Type B pancreatic cell (in vitro differentiated cells): ENCODE data around the gene PIP4K2A. TPM values are rescaled to one million over a fixed set of nuclear protein-coding genes. Genes with fewer than 3 reads are reported as not detected.

ENCODE experiments used
- DNase-seq: peaks from one replicate; pipeline ENCODE4 v3.0.0; 2021; ENCODE audit warnings: mixed read lengths; ENCODE audit not compliant: unreplicated experiment; ENCODE audit errors: extremely low spot score
- H3K27ac Mint-ChIP-seq: 2 replicates; pipeline ENCODE4 v1.8.0; 2021; ENCODE audit warnings: mild to moderate bottlenecking, mixed read lengths
- H3K27me3 Mint-ChIP-seq: 2 replicates; pipeline ENCODE4 v1.8.0; 2021; ENCODE audit warnings: mixed read lengths
- H3K36me3 Mint-ChIP-seq: 2 replicates; pipeline ENCODE4 v1.8.0; 2021; ENCODE audit warnings: mixed read lengths
- H3K4me1 Mint-ChIP-seq: one replicate; pipeline ENCODE4 v1.8.0; 2021; ENCODE audit warnings: mixed read lengths; ENCODE audit not compliant: unreplicated experiment
- H3K4me3 Mint-ChIP-seq: 2 replicates; pipeline ENCODE4 v1.8.0; 2021; ENCODE audit warnings: mild to moderate bottlenecking, mixed read lengths
- H3K9me3 Mint-ChIP-seq: 2 replicates; pipeline ENCODE4 v1.8.0; 2021; ENCODE audit warnings: mixed read lengths
- total RNA-seq: library from RNA; stranded (reverse); gene quantifications from 2 replicates; pipeline ENCODE4 v1.2.1, GENCODE V29; 2021; ENCODE audit warnings: low replicate concordance
- TF ChIP-seq, protein P1 (sequence below): fragments of 200-600 bp; sonication (generic); conservative IDR thresholded peaks from 2 replicates; pipeline ENCODE4 v1.5.0; 2021; ENCODE audit warnings: antibody characterized with exemption, mild to moderate bottlenecking

PIP4K2A gene
- total RNA-seq, 1 donor from 2014 or later, result 15.7 TPM

DNA sequence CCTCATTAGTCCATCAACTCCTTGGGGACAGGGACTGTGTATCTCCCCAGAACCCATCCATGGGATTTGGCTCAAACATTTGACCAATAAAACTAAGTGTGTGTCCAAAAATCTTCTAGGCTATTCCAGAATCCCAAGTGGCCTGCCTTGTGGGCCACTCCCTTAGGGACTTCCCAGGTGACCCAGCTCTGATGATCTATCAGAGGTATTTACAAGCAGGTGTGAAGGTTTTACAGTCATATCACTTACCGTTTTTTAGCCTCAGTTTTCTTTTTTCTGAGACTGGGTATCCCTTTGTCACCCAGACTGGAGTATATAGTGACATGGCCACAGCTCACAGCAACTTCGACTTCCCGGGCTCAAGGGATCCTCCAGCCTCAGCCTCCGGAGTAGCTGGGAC is 64.4 kb downstream of the PIP4K2A start:
- peak overlapping the region; percentile 39 for H3K4me3 Mint-ChIP-seq
- TF ChIP-seq, protein P1, sequence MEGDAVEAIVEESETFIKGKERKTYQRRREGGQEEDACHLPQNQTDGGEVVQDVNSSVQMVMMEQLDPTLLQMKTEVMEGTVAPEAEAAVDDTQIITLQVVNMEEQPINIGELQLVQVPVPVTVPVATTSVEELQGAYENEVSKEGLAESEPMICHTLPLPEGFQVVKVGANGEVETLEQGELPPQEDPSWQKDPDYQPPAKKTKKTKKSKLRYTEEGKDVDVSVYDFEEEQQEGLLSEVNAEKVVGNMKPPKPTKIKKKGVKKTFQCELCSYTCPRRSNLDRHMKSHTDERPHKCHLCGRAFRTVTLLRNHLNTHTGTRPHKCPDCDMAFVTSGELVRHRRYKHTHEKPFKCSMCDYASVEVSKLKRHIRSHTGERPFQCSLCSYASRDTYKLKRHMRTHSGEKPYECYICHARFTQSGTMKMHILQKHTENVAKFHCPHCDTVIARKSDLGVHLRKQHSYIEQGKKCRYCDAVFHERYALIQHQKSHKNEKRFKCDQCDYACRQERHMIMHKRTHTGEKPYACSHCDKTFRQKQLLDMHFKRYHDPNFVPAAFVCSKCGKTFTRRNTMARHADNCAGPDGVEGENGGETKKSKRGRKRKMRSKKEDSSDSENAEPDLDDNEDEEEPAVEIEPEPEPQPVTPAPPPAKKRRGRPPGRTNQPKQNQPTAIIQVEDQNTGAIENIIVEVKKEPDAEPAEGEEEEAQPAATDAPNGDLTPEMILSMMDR, result no peak
- H3K27me3 Mint-ChIP-seq, result no peaks in the 10 kb centered on the region
- peaks cover 45% of the 10 kb centered on the region for H3K4me1 Mint-ChIP-seq
- H3K27ac Mint-ChIP-seq, result peak overlapping the region; percentile 21
- H3K9me3 Mint-ChIP-seq, result peaks cover 6% of the 10 kb centered on the region
- DNase-seq, result no peak
- H3K36me3 Mint-ChIP-seq, result peaks cover 4% of the 10 kb centered on the region

DNA sequence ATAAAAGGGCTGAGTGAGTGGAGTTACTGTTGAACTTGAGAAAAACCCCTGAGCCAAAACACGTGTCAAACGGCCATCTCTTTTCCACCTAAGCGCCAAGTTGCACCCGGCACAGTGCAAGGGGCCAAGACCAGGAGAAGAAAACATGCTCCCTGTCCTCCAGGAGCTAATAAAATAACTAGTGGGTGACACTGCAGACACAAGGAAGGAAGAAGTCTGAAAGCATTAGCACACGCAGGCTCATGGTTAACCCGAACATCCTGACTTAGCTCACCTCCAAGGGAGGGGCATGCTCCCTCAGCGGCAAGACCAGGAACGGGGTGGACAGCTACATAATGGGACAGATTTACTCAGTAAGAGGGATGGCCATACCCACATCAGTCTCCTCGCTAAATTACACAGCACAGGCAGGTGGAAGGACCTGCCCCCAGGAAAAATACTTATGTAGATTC is 65.0 kb downstream of the PIP4K2A start:
- no peak for DNase-seq
- Mint-ChIP-seq H3K36me3 (peaks cover 4% of the 10 kb centered on the region), H3K4me1 (peaks cover 42% of the 10 kb centered on the region), H3K27ac (peak overlapping the region; percentile 21), H3K4me3 (peak overlapping the region; percentile 39), H3K27me3 (no peaks in the 10 kb centered on the region), H3K9me3 (peaks cover 6% of the 10 kb centered on the region)
- TF ChIP-seq, protein P1, result no peak

DNA sequence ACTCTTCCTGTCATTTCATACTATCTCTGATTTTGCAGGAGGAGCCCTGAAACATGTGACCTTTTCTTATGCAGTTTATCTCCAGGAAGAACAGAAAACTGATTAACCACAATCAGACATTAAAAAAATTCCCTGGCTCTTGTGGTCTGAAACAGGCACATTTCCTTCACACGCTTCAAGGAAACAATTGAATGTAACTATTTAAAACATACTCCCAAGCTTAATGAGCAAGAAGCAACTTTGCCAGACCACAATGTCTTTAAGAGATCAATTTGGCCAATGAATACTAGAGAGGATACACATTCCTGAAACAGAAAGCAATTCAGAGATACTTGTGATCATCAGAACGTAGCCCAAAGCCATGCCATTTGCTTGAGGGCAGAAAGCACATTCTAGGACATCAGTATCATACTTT is 65.8 kb downstream of the PIP4K2A start:
- DNase-seq, result no peak
- Mint-ChIP-seq H3K36me3 (peaks cover 4% of the 10 kb centered on the region), H3K4me1 (peaks cover 42% of the 10 kb centered on the region), H3K27ac (no peak overlapping the region), H3K27me3 (no peaks in the 10 kb centered on the region), H3K9me3 (peaks cover 6% of the 10 kb centered on the region), H3K4me3 (no peak overlapping the region)
- TF ChIP-seq, protein P1, result no peak

DNA sequence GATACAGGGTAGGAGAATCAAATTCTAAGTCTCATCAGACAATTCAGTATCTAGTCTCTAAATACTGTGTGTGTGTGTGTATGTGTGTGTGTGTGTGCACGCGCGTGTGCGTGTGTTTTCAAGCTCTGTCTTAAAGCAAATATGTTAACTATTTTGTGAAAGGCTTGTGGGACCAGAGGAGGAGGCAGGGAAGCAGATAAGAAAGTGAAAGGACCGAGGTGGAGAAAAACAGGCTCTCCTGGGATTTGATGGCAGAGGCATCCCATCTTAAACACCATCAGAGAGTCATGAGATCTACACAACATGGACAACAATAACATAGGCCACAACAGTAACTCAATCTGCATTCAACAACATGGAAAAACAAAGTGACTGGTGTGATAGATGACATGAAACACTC is 67.1 kb downstream of the PIP4K2A start:
- Mint-ChIP-seq H3K4me3 (no peak overlapping the region), H3K27me3 (no peaks in the 10 kb centered on the region), H3K4me1 (peaks cover 42% of the 10 kb centered on the region), H3K9me3 (peaks cover 6% of the 10 kb centered on the region), H3K36me3 (peaks cover 4% of the 10 kb centered on the region), H3K27ac (no peak overlapping the region)
- TF ChIP-seq, protein P1, result no peak
- DNase-seq, result no peak

DNA sequence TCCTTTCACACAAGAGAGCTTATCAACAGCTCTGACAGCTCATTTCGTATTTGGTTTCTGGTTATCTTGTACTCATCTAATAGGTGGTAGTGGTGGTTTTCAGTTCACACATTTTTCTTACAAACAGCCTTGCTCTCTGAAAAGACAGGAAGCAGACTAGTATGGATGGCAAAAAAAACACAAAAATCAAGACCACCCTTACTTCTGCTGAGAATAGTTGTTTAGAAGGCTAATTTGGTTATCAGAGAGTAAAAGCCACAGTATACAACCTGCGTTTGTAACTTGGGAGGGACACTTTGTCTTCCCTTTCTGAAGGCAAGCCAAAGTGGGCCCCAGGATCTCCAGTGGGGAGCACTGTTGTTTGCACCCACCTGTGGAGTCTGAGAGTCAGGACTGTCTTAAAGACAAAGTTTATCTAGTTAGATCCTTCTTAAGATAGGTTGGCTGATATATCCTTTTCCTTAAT is 68.0 kb downstream of the PIP4K2A start:
- TF ChIP-seq, protein P1, result no peak
- H3K4me3 Mint-ChIP-seq, result no peak overlapping the region
- no peak for DNase-seq
- H3K9me3 Mint-ChIP-seq, result peaks cover 6% of the 10 kb centered on the region
- no peak overlapping the region for H3K27ac Mint-ChIP-seq
- H3K27me3 Mint-ChIP-seq, result no peaks in the 10 kb centered on the region
- peaks cover 4% of the 10 kb centered on the region for H3K36me3 Mint-ChIP-seq
- H3K4me1 Mint-ChIP-seq, result peaks cover 39% of the 10 kb centered on the region

DNA sequence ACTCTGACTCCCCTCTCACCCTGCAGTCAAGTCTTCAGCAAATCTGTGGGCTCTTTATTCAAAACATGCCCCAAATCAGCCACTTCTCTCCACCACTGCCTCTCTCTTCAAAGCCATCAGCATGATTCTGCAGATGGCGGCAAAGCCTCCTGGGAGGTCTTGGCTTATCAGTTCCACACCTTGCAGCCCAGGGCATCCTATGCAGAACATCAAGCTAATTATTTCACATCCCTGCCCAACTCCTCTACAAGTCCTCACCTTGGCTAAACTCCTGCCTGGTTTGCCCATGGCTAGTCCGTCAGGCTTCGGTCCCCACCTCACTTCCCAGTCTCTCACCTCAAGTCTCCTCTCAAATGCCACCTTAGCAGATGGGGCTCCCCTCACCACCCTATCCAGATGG is 70.2 kb downstream of the PIP4K2A start:
- Mint-ChIP-seq H3K4me1 (peaks cover 26% of the 10 kb centered on the region), H3K36me3 (no peaks in the 10 kb centered on the region), H3K27ac (no peak overlapping the region), H3K9me3 (peaks cover under 1% of the 10 kb centered on the region), H3K4me3 (no peak overlapping the region), H3K27me3 (no peaks in the 10 kb centered on the region)
- no peak for DNase-seq
- TF ChIP-seq, protein P1, result no peak
